Neural cell (in vitro differentiated cells): Measurements from ENCODE around the gene CCDC158. TPM values are rescaled to one million over a fixed set of nuclear protein-coding genes. Genes with fewer than 3 reads are reported as not detected.

Experiments used
- H2AFZ ChIP-seq: fragments of 200-600, 300-800 bp; sonication (generic), shearing (Covaris generic); 2 replicates; pipeline ENCODE4 v1.6.0; 2014; ENCODE audit warnings: low read depth, mild to moderate bottlenecking, antibody characterized with exemption, low read length, moderate library complexity
- H3F3A ChIP-seq: fragments of 200-600 bp; shearing (Covaris generic); 2 replicates; pipeline ENCODE4 v1.6.1; 2016; ENCODE audit warnings: mild to moderate bottlenecking, moderate library complexity, mixed read lengths, antibody characterized with exemption, low read length; ENCODE audit not compliant: insufficient read depth, poor library complexity, severe bottlenecking
- H3K27ac ChIP-seq: fragments of 200-600, 300-800 bp; sonication (generic), shearing (Covaris generic); 2 replicates; pipeline ENCODE4 v1.5.1; 2014; ENCODE audit warnings: mild to moderate bottlenecking, low read length, moderate library complexity
- H3K27me3 ChIP-seq: fragments of 300-800, 200-600 bp; sonication (generic), shearing (Covaris generic); 2 replicates; pipeline ENCODE4 v1.6.0; 2014; ENCODE audit warnings: mild to moderate bottlenecking, low read depth, low read length, moderate library complexity; ENCODE audit not compliant: insufficient read depth
- H3K36me3 ChIP-seq: fragments of 300-800, 200-600 bp; sonication (generic), shearing (Covaris generic); 2 replicates; pipeline ENCODE4 v1.5.1; 2014; ENCODE audit warnings: mild to moderate bottlenecking, antibody characterized with exemption, low read length, moderate library complexity; ENCODE audit not compliant: insufficient read depth
- H3K4me2 ChIP-seq: fragments of 300-800, 200-600 bp; sonication (generic), shearing (Covaris generic); 2 replicates; pipeline ENCODE4 v1.6.0; 2014; ENCODE audit warnings: mild to moderate bottlenecking, low read length
- H3K4me3 ChIP-seq: fragments of 300-800, 200-600 bp; sonication (generic), shearing (Covaris generic); 2 replicates; pipeline ENCODE4 v1.5.1; 2014; ENCODE audit warnings: mild to moderate bottlenecking, low read length, moderate library complexity
- H3K79me2 ChIP-seq: fragments of 200-600 bp; shearing (Covaris generic); replicated peaks from 2 replicates; pipeline ENCODE4 v1.6.0; 2014; ENCODE audit warnings: mild to moderate bottlenecking, low read length, moderate library complexity; ENCODE audit not compliant: insufficient read depth
- H3K9ac ChIP-seq: fragments of 300-800, 200-600 bp; sonication (generic), shearing (Covaris generic); 2 replicates; pipeline ENCODE4 v1.6.1; 2016; ENCODE audit warnings: mild to moderate bottlenecking, low read length, mixed read lengths
- H3K9me2 ChIP-seq: fragments of 200-600 bp; shearing (Covaris generic); 2 replicates; pipeline ENCODE4 v1.6.1; 2016; ENCODE audit warnings: mild to moderate bottlenecking, low read length, mixed read lengths; ENCODE audit not compliant: insufficient read depth
- H3K9me3 ChIP-seq: fragments of 200-600, 300-800 bp; sonication (generic), shearing (Covaris generic); 2 replicates; pipeline ENCODE4 v1.6.1; 2016; ENCODE audit warnings: mild to moderate bottlenecking, mixed run types, low read length, moderate library complexity, mixed read lengths
- H4K20me1 ChIP-seq: fragments of 200-600 bp; shearing (Covaris generic); 2 replicates; pipeline ENCODE4 v1.6.1; 2016; ENCODE audit warnings: mild to moderate bottlenecking, mixed run types; ENCODE audit not compliant: insufficient read depth
- CTCF ChIP-seq: fragments of 450-650 bp; IDR thresholded peaks from 2 replicates; pipeline ENCODE4 v1.5.1; 2014; ENCODE audit warnings: antibody characterized with exemption, mild to moderate bottlenecking, moderate library complexity; ENCODE audit not compliant: poor library complexity, severe bottlenecking
- EP300 ChIP-seq: fragments of 450-650 bp; conservative IDR thresholded peaks from 2 replicates; pipeline ENCODE4 v1.6.1; 2014; ENCODE audit warnings: antibody characterized with exemption, mild to moderate bottlenecking, moderate library complexity; ENCODE audit not compliant: poor library complexity, severe bottlenecking
- EZH2 ChIP-seq: fragments of 200-600, 300-800 bp; shearing (Covaris generic), sonication (generic); IDR thresholded peaks from 2 replicates; pipeline ENCODE4 v1.6.1; 2014; ENCODE audit warnings: antibody characterized with exemption, low read length, borderline replicate concordance, mild to moderate bottlenecking; ENCODE audit not compliant: insufficient read depth, poor library complexity, severe bottlenecking
- MXI1 ChIP-seq: fragments of 450-650 bp; conservative IDR thresholded peaks from 2 replicates; pipeline ENCODE4 v1.6.1; 2014; ENCODE audit warnings: antibody characterized with exemption, mild to moderate bottlenecking; ENCODE audit not compliant: poor library complexity, severe bottlenecking
- POLR2AphosphoS5 ChIP-seq: IDR thresholded peaks from 2 replicates; pipeline ENCODE4 v1.6.1; 2012
- RAD21 ChIP-seq: fragments of 450-650 bp; conservative IDR thresholded peaks from 2 replicates; pipeline ENCODE4 v1.6.1; 2014; ENCODE audit warnings: antibody characterized with exemption, mild to moderate bottlenecking, moderate library complexity
- REST ChIP-seq: IDR thresholded peaks from 2 replicates; pipeline ENCODE4 v1.6.1; 2012; ENCODE audit warnings: borderline replicate concordance
- SMC3 ChIP-seq: fragments of 450-650 bp; conservative IDR thresholded peaks from 2 replicates; pipeline ENCODE4 v1.6.1; 2014; ENCODE audit warnings: antibody characterized with exemption, mild to moderate bottlenecking, moderate library complexity; ENCODE audit not compliant: poor library complexity
- TAF1 ChIP-seq: IDR thresholded peaks from 2 replicates; pipeline ENCODE4 v1.6.1; 2012; ENCODE audit warnings: low read depth
- polyA minus RNA-seq: library from RNA; depleted of rRNA, polyadenylated mRNA; stranded (reverse); fragments of >200 nt; gene quantifications from 2 replicates; pipeline ENCODE4 v1.2.3, GENCODE V29; 2014
- polyA plus RNA-seq: library from polyadenylated mRNA; depleted of rRNA; stranded (reverse); fragments of >200 nt; gene quantifications from 2 replicates; pipeline ENCODE4 v1.2.3, GENCODE V29; 2014

Gene CCDC158
- polyA plus RNA-seq (not detected in 2 replicates), polyA minus RNA-seq (not detected in 2 replicates)

GRCh38 chr4:76420762-76421581, at the start of gene CCDC158:
Gene CCDC158 (minus strand): TSS chr4:76421141. CDS start chr4:76403207, 17,934 bp downstream.
- no peak within 1 kb of the TSS for H3K9ac ChIP-seq

More at GRCh38 chr4:76420762-76421581, at the start of gene CCDC158:
- Histone ChIP-seq H3K4me2 (no peak within 1 kb of the TSS), H3K9me3 (no peaks in the 10 kb centered on the region), H3F3A (no peaks in the 10 kb centered on the region), H3K79me2 (no peaks in the 10 kb centered on the region), H3K27ac (no peak within 1 kb of the TSS), H2AFZ (no peak within 1 kb of the TSS), H4K20me1 (no peaks in the 10 kb centered on the region), H3K4me3 (no peak within 1 kb of the TSS), H3K27me3 (no peaks in the 10 kb centered on the region), H3K9me2 (no peaks in the 10 kb centered on the region), H3K36me3 (no peaks in the 10 kb centered on the region)
- no peak for TF ChIP-seq SMC3
- no peak for TF ChIP-seq EP300
- no peak for TF ChIP-seq TAF1
- TF ChIP-seq RAD21 = no peak
- TF ChIP-seq REST = no peak
- TF ChIP-seq POLR2AphosphoS5 = no peak
- TF ChIP-seq MXI1 = no peak
- TF ChIP-seq CTCF = no peak
- no peak for TF ChIP-seq EZH2
